NB4 (cell line): ENCODE measurements around the gene ACOT4.

Source experiments
- POLR2A ChIP-seq: IDR thresholded peaks from 2 replicates; pipeline ENCODE4 v1.6.1; 2011; ENCODE audit warnings: mild to moderate bottlenecking; ENCODE audit not compliant: insufficient read length; ENCODE audit errors: extremely low read depth
- TF ChIP-seq, protein P1 (sequence below): IDR thresholded peaks from one replicate; pipeline ENCODE4 v1.5.1; 2012; ENCODE audit warnings: low read depth, low read length
- TF ChIP-seq, protein P2 (sequence below): IDR thresholded peaks from 2 replicates; pipeline ENCODE4 v1.6.1; 2011; ENCODE audit warnings: low read depth, low read length

DNA sequence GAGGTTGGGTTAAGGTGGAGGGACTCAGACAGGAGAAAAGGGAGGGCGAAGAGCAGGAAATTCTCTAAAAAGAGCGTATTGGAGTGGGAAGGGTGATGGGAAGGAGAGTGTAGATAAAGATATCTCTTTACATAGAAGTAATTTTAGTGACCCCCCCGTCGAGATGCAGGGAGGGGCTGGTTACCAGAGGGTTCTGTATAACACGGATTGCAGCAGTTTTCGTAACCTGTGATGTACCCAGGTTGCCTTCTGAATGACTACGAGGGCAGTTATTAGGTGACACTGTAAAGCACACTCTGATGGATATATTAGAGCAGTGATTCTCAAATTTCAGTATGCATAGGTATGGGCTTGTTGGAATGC lies 53.6 kb downstream of the ACOT4 start:
- TF ChIP-seq, protein P1, sequence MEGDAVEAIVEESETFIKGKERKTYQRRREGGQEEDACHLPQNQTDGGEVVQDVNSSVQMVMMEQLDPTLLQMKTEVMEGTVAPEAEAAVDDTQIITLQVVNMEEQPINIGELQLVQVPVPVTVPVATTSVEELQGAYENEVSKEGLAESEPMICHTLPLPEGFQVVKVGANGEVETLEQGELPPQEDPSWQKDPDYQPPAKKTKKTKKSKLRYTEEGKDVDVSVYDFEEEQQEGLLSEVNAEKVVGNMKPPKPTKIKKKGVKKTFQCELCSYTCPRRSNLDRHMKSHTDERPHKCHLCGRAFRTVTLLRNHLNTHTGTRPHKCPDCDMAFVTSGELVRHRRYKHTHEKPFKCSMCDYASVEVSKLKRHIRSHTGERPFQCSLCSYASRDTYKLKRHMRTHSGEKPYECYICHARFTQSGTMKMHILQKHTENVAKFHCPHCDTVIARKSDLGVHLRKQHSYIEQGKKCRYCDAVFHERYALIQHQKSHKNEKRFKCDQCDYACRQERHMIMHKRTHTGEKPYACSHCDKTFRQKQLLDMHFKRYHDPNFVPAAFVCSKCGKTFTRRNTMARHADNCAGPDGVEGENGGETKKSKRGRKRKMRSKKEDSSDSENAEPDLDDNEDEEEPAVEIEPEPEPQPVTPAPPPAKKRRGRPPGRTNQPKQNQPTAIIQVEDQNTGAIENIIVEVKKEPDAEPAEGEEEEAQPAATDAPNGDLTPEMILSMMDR = no peak
- TF ChIP-seq POLR2A = no peak
- TF ChIP-seq, protein P2, sequence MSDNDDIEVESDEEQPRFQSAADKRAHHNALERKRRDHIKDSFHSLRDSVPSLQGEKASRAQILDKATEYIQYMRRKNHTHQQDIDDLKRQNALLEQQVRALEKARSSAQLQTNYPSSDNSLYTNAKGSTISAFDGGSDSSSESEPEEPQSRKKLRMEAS = no peak
